GM21717 (cell line): ENCODE results near the gene GGTLC2.
"Not testable (repeated sequence)": the region's sequence is repeated elsewhere in the genome, so short reads cannot be mapped to it uniquely, and the experiment has no call there.

Experiments used
- ATAC-seq: cut with Tn5 transposase; IDR thresholded peaks from one replicate; pipeline ENCODE4 v1.9.1; 2021; ENCODE audit warnings: mild to moderate bottlenecking, moderate library complexity; ENCODE audit not compliant: unreplicated experiment

The GGTLC2 gene

DNA sequence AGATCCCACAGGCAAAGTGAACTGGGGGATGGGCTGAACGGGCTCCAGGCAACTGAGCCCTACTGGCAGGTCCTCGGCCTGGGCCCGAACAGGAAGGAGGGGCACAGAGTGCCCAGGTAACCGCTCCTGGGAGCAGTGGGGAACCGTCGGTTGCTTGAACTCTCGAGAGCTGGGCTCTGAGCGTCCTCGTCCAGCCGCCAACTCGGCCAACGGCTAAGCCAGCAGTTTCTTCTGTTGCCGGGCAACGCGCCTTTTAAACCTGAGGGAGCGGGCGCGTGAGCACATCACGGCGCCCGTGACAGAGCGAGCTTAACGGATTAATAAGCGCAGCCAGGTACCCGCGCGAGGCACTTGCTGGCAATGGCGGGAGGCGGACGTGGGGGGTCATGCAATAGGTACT, at the start of gene GGTLC2:
Gene GGTLC2, plus strand, starts transcription at position 301 of the 400 bp plus-strand sequence. CDS start 1,732 bp downstream, outside the sequence.
- ATAC-seq = not testable (repeated sequence)

DNA sequence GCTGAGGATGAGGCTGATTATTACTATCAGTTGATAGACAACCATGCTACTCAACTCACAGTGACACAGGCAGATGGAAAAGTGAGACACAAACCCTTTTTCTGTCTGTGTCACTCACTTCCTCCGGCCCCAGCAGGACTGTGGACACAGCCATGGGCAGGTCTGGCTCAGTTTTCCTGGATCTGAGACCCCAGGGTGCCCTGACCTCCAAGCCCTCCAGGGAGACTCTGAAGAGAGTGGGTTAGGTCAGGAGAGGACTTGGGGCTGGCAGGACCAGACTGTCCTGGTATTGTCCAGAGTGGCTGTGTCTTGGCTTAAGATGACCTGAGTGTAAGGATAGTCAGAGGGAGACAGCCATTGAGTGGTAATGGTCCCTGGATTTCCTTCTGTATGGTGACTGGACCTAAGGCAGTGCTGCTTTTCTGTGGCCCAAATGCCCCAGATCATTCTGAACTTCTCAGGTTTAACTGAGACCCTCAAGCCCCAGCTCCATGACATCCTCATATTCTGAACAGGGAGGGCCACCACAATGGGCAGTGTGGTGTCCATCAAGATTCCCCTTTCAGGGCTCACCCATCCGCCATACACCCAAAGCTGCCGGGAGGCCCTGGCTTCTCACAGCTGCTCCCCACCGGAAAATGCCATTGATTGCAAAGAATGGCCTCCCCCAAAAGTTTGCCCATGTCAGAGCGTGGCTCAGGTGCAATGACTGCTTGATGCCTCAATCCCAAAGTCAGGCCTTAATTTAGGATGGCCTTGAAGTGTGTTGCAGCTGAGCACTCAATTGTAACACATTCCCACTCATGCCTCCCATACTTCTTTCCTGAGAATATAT, 49.2 kb upstream of the GGTLC2 start:
- no peak for ATAC-seq

GRCh38 chr22:22598144-22598543, 46.3 kb upstream of the GGTLC2 start:
- no peak for ATAC-seq

DNA sequence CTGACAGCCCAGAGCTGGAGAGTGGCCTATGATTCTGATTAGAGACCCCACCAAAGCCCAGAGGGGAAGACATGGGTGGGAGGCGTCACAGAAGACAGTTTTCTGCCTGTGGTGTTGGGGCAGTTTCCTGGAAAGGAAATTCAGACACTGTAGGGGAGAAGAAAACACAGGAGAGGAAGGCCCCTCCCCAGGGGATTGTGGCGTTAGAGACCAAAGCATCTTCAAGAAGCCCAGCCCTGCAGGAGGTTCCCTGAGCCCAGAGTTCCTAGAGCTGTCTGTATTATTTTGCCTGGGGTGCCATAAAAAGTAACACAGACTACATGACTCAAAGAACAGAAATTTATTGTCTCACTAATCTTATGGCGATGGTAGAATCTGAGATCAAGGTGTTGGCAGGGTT, 45.2 kb upstream of the GGTLC2 start:
- no peak for ATAC-seq

DNA sequence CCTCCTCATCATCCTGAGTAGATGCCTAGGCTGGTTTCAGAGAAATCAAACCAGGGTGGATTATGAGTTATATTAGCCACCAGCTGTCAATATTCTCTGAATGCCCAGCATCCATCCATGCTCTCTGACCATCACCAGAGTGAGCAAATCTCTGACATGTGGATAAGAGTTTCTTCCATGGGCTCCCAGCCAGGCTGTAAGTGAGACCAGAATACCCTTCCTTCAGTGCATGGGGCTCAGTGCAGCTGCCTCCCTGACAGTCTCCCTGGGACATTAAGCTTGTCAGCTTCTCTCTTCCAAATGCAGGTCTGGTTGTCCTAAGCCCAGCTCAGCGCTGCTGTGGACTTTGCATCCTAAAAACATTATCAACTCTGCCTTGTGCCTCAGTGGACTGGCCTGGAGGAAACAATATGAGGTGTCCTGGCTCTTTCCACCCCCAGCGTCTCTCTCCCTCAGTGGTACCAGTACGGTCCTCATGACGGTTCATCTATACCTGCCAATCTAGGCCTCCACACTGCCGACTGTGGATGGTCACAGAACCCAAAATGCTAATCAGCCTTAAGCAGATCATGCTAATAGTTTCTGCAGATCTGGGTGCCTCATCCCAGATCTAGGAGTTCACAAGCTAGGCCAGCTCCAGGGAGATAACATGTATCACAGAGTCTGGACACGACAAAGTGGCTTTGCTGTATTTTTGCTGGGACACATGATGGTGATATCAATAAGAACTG, 43.7 kb upstream of the GGTLC2 start:
- no peak for ATAC-seq

DNA sequence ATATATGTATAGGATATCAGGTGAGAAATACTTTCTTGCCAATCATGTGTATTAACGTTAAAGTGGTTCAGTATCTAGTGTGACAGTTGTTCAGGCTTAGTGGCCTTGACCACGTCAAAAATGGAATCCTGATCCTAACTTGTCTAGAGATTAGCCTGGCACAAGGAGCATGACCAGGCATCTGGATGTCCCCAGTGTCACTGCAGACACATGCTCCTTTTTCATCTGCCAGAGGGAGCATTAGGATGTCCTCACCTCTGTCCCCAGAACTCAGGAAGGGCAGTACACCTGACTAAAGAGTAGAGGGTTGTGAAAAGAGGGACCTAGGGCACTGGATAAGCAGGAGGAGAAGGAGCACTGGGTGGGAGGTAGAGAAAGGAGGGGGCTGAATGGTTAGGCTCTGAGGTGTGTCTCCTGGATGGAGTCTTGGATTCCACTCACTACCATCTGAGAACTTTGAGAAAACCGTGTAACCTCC, 40.9 kb upstream of the GGTLC2 start:
- no peak for ATAC-seq

DNA sequence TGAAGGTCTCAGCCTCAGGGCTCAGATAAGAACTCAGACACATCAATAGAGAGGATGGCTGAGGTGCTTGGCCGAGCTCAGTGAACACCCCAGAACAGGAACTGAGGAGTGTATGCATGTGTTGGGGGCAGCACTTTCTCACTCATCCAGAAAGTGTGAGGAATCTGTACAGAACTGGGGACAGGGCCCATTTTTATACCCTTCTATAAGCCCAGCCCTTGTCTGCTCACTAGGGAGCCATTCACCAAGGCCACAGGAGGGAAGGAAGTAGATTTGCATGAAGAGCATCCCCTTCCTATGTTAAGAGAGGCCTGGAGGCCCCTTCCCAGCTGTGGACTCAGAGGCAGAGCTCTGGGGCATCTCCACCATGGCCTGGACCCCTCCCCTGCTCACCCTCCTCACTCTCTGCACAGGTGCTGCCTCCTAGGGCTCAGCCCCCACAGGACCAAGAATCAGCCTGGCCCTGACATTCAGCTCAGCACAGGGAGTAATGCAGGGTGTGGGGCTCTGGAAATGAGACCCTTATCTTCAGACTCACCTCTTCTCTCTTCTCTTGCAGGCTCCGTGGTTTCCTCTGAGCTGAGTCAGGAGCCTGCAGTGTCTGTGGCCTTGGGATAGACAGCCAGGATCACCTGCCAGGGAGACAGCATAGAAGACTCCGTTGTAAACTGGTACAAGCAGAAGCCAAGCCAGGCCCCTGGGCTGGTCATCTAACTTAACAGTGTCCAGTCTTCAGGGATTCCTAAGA, 39.9 kb upstream of the GGTLC2 start:
- no peak for ATAC-seq

GRCh38 chr22:22605074-22605404, 39.4 kb upstream of the GGTLC2 start:
- no peak for ATAC-seq

GRCh38 chr22:22608022-22608421, 36.4 kb upstream of the GGTLC2 start:
- ATAC-seq = not testable (repeated sequence)

- ATAC-seq = no peak
Observed at GRCh38 chr22:22609291-22609690, 35.1 kb upstream of the GGTLC2 start.

GRCh38 chr22:22612516-22612915, 31.9 kb upstream of the GGTLC2 start:
- no peak for ATAC-seq

- ATAC-seq = no peak
Observed at GRCh38 chr22:22614065-22614464, 30.3 kb upstream of the GGTLC2 start.

DNA sequence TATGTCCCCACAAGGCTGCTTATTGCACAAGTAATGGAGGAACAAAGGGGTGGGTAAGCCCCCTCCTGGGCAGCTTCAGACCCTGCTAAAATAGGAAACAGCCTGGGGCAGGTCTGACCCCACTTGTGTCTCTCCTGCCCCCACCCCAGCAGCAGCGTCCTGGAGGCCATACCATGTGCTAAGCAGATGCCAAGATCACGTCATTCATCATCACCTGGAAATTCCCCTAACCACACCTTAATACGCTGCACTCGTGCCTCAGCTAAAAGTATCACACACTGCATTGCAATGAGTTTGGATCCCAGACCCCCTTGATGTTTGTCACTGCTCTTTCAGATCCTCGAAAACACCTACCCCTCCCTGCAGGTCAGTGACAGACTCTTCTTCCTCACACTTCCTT, 27.8 kb upstream of the GGTLC2 start:
- no peak for ATAC-seq

DNA sequence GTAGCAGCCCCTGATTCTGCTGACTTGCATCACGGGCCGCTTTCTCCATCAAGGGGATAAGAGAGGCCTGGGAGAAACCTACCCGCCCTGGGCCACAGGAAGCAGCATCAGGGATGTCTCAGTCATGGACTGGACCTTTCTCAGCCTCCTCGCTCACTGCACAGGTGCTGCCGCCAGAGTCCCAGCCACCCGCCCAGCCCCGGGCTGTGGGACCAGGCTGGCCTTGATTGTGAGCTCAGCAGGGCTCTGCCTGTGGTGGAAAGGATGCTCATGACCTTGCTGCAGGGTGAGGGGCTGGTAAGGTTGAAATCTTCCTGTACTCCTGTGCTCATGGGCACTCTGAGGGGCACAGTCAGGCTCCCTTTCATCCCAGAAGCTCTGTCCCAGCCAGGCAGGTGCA, 26.0 kb upstream of the GGTLC2 start:
- no peak for ATAC-seq

DNA sequence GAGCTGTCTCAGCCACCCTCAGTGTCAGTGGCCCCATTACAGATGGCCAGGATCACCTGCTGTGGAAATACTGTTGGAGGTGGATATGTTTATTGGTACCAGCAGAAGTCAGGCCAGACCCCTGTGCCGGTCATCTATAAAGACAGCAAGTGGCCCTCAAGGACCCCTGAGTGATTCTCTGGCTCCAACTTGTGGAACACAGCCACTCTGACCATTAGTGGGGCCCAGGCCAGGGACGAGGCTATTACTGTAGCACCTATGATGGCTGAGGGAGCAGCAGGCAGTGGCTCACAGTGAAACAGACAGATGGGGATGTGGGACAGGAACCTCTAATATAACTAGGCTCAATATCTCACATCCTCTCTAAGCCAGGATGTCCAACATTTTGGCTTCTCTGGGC, 25.5 kb upstream of the GGTLC2 start:
- ATAC-seq = no peak

- ATAC-seq = no peak
Observed at GRCh38 chr22:22619765-22620414, 24.5 kb upstream of the GGTLC2 start.

GRCh38 chr22:22628546-22629495, 15.6 kb upstream of the GGTLC2 start:
- ATAC-seq = not testable (repeated sequence)

GRCh38 chr22:22631223-22631652, 13.2 kb upstream of the GGTLC2 start:
- not testable (repeated sequence) for ATAC-seq

- ATAC-seq = not testable (repeated sequence)
Observed at GRCh38 chr22:22632226-22632625, 12.2 kb upstream of the GGTLC2 start.

- ATAC-seq = not testable (repeated sequence)
Observed at GRCh38 chr22:22633533-22633932, 10.9 kb upstream of the GGTLC2 start.
